OCI-LY7 (cell line): ENCODE data around the gene SLX4IP.

Experiments
- EZH2phosphoT487 ChIP-seq: fragments of 200-600 bp; sonication (generic); IDR thresholded peaks from 2 replicates; pipeline ENCODE4 v1.6.1; 2018; ENCODE audit warnings: low read depth, borderline replicate concordance, mild to moderate bottlenecking, mixed run types, antibody characterized with exemption, low read length, moderate library complexity, mixed read lengths
- TF ChIP-seq, protein P1 (sequence below): fragments of 200-600 bp; sonication (generic); conservative IDR thresholded peaks from 2 replicates; pipeline ENCODE4 v1.5.1; 2014; ENCODE audit warnings: mild to moderate bottlenecking, antibody characterized with exemption, low read length, moderate library complexity, mixed read lengths

DNA sequence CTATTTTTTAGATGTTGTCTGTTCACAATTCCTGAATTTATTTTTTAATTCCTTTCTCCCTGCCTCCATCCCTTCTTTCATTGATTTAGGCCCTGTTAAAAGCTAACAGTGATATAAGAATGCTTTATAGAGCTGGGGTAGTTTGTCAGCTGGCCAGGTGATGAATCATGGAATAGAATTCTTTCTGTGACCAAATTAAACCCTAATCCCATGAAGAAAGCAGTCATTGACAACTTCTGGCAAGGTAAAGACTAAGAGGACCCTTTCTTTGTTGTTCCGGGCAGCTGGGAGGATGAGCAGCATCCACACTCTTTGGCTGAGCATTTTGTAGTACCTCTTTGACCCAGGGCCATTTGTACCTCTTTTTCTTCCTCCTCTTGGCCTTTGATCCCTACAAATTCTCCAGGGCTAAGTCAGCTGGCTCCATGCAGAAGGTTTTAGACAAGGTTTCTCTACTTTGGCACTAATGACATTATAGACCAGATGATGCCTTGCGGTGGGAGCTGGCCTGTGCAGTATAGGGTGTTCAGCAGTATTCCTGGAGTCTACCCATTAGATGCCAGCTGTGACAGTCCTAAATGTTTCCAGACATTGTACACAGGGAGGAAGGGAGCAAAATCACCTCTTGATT, 102.9 kb downstream of the SLX4IP start:
- TF ChIP-seq, protein P1, sequence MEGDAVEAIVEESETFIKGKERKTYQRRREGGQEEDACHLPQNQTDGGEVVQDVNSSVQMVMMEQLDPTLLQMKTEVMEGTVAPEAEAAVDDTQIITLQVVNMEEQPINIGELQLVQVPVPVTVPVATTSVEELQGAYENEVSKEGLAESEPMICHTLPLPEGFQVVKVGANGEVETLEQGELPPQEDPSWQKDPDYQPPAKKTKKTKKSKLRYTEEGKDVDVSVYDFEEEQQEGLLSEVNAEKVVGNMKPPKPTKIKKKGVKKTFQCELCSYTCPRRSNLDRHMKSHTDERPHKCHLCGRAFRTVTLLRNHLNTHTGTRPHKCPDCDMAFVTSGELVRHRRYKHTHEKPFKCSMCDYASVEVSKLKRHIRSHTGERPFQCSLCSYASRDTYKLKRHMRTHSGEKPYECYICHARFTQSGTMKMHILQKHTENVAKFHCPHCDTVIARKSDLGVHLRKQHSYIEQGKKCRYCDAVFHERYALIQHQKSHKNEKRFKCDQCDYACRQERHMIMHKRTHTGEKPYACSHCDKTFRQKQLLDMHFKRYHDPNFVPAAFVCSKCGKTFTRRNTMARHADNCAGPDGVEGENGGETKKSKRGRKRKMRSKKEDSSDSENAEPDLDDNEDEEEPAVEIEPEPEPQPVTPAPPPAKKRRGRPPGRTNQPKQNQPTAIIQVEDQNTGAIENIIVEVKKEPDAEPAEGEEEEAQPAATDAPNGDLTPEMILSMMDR: no peak
- no peak for TF ChIP-seq EZH2phosphoT487
